ENCODE measurements around the gene ALDH3A2. TPM values are rescaled to one million over a fixed set of nuclear protein-coding genes. Genes with fewer than 3 reads are reported as not detected.
A peak's percentile ranks its signal among the peaks of the same experiment; 100 is the strongest.

Gene ALDH3A2
- total RNA-seq, 1 experiment from 2014 or later = 97.3 TPM

DNA sequence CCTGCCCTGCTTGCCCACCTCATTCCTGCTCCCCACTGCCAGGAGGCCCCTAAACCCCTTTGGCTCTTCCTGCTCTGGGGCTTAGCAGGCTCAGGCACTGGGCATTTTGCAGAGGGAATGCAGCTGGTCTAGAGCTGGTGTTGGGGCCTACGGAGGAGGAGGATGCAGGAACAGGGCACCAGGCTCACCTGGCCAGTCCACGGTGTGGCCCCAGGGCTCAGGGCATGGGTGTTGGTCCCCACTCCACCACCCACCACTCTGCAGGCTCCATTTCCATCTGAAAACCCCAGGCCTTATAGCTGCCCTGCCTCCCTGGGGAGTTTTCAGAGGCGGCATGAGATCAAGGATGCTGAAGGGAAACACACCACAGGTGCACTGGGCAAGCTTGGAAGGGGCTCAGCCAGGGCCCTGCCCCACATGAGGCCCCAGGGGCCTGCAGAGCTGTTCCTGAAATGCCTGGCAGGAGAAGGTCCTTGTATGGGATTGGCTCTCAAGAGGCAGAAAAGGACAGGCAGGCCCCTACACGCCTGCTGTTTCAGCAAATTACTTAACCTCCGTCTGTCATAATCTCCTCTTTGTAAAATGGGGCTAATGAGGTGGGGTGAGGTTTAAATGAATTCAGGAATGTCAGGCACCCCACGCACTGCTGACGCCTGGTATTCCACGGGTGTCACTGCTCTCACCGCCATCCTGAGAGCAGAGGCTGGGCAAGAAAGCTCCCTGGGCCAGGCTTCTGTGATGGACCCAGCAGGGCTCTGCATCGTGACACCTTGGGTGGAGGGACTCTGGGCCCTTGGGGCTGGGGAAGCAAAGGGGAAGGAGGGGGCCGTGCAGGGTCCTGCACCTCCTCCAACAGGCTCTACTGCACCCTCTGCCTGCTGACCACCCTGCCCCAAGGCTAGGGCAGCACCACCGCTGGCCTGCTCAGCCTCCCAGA, 58.5 kb downstream of the ALDH3A2 start:
- CTCF ChIA-PET = no interaction called here
- Histone ChIP-seq H3K27me3 (replicated peaks; ENCODE audit: insufficient read depth, low read depth, low read length, poor library complexity) (no peaks in the 10 kb centered on the region), H3K4me3 (ENCODE audit: low read depth, low read length, poor library complexity, severe bottlenecking) (no peak overlapping the region), H3K9me3 (ENCODE audit: low read depth, low read length, poor library complexity, severe bottlenecking) (no peaks in the 10 kb centered on the region), H3K4me1 (ENCODE audit: insufficient read depth, low read length, poor library complexity, severe bottlenecking) (peaks cover 16% of the 10 kb centered on the region), H3K27ac (ENCODE audit: low read depth, low read length, poor library complexity, severe bottlenecking) (peak overlapping the region; percentile 56), H3K36me3 (ENCODE audit: insufficient read depth, low read length, poor library complexity, severe bottlenecking) (no peaks in the 10 kb centered on the region)
- DNase-seq (ENCODE audit: low spot score) = peak; percentile 33
- no TSS peak for BruUV-seq (replicated peaks)
- intact Hi-C loops (cut with micrococcal nuclease; ENCODE audit: unreplicated experiment) = no loop called here
- POLR2A ChIA-PET (ENCODE audit: low non-redundant PET) = no interaction called here
- TF ChIP-seq EZH2 (IDR thresholded peaks at IDR 0.05; ENCODE audit: borderline replicate concordance, low read depth, low read length, poor library complexity, severe bottlenecking) (no peak), CTCF (conservative IDR thresholded peaks at IDR 0.05; ENCODE audit: low read depth, low read length) (no peak)

DNA sequence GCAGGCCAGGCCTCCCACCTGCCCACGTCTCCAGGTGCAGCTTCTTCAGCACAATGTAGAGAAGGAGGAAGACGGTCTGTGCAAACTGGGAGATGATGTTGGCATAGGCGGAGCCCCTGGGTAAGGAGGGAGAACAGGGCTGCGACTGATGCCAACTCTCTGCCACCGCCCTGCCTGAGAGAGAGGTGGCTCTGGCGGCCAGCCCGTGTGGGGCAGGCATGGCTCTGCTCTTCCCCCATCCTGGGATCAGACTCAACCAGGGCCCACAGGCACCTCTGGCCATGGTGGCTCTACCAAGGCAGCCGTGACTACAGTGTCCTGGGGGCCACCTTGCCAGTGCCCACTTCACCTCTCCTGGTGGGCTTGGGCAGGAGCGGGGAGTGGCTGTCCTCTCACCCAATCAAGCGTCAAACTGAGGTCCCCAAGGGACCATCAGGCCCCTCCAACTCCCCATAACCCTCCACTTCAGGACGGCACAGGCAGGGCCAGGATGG, 59.2 kb downstream of the ALDH3A2 start:
- Histone ChIP-seq H3K27ac (ENCODE audit: low read depth, low read length, poor library complexity, severe bottlenecking) (no peak overlapping the region), H3K4me3 (ENCODE audit: low read depth, low read length, poor library complexity, severe bottlenecking) (no peak overlapping the region), H3K27me3 (replicated peaks; ENCODE audit: insufficient read depth, low read depth, low read length, poor library complexity) (no peaks in the 10 kb centered on the region), H3K9me3 (ENCODE audit: low read depth, low read length, poor library complexity, severe bottlenecking) (no peaks in the 10 kb centered on the region), H3K36me3 (ENCODE audit: insufficient read depth, low read length, poor library complexity, severe bottlenecking) (no peaks in the 10 kb centered on the region), H3K4me1 (ENCODE audit: insufficient read depth, low read length, poor library complexity, severe bottlenecking) (peaks cover 16% of the 10 kb centered on the region)
- ChIA-PET CTCF (no interaction called here), POLR2A (ENCODE audit: low non-redundant PET) (no interaction called here)
- TF ChIP-seq CTCF (conservative IDR thresholded peaks at IDR 0.05; ENCODE audit: low read depth, low read length) (no peak), EZH2 (IDR thresholded peaks at IDR 0.05; ENCODE audit: borderline replicate concordance, low read depth, low read length, poor library complexity, severe bottlenecking) (no peak)
- BruUV-seq (replicated peaks) = no TSS peak
- DNase-seq (ENCODE audit: low spot score) = no peak
- intact Hi-C loops (cut with micrococcal nuclease; ENCODE audit: unreplicated experiment) = no loop called here

DNA sequence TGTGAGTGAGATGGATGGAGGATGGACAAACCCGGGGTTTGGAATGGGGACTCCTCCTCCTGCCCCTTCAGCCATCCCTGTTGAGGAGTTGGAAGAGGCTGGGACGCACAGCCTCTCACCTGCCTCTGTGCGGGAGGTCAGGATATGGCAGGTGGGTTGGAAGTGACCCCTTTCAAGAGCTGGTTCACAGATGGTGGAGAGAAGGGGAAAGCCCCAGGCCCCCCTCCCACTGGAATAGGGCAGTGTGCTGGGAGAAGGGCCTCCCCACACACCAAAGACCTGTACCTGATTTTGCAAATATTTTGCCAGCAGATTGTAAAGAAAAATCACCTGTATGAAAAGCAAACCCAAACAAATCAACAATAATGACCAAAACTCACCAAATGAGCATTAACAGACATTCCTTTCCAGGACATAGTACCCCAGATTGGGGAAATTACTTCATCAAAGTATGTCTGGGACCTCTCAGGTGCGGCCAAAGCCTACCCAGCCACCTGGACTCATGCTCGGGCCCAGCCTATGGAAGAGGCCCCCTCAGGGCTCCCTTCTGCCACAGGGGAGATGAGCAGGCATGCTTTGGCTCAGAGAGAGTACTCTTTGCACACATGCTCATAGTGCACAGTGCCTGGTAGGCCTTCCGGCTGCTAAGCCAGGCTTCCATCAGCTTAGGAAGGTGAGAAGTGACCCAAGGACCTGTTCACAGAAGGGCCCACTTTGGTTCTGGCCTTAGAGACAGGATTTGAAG, 60.1 kb downstream of the ALDH3A2 start:
- H3K4me3 ChIP-seq (ENCODE audit: low read depth, low read length, poor library complexity, severe bottlenecking) = no peak overlapping the region
- no TSS peak for BruUV-seq (replicated peaks)
- H3K27ac ChIP-seq (ENCODE audit: low read depth, low read length, poor library complexity, severe bottlenecking) = no peak overlapping the region
- intact Hi-C loops (cut with micrococcal nuclease; ENCODE audit: unreplicated experiment) = no loop called here
- no peak for DNase-seq (ENCODE audit: low spot score)
- peaks cover 16% of the 10 kb centered on the region for H3K4me1 ChIP-seq (ENCODE audit: insufficient read depth, low read length, poor library complexity, severe bottlenecking)
- TF ChIP-seq CTCF (conservative IDR thresholded peaks at IDR 0.05; ENCODE audit: low read depth, low read length) (no peak), EZH2 (IDR thresholded peaks at IDR 0.05; ENCODE audit: borderline replicate concordance, low read depth, low read length, poor library complexity, severe bottlenecking) (no peak)
- no peaks in the 10 kb centered on the region for H3K36me3 ChIP-seq (ENCODE audit: insufficient read depth, low read length, poor library complexity, severe bottlenecking)
- H3K9me3 ChIP-seq (ENCODE audit: low read depth, low read length, poor library complexity, severe bottlenecking) = no peaks in the 10 kb centered on the region
- ChIA-PET CTCF (no interaction called here), POLR2A (ENCODE audit: low non-redundant PET) (no interaction called here)
- H3K27me3 ChIP-seq (replicated peaks; ENCODE audit: insufficient read depth, low read depth, low read length, poor library complexity) = no peaks in the 10 kb centered on the region
